Progenitor cell of endocrine pancreas (in vitro differentiated cells): ENCODE results near the gene PFDN1. TPM values are rescaled to one million over a fixed set of nuclear protein-coding genes. Genes with fewer than 3 reads are reported as not detected.

Source experiments
- DNase-seq: peaks from one replicate; pipeline ENCODE4 v3.0.0; 2021; ENCODE audit warnings: low spot score; ENCODE audit not compliant: unreplicated experiment
- H3K27ac Mint-ChIP-seq: 2 replicates; pipeline ENCODE4 v1.8.0; 2021; ENCODE audit warnings: mild to moderate bottlenecking, moderate library complexity, mixed read lengths
- H3K27me3 Mint-ChIP-seq: 2 replicates; pipeline ENCODE4 v1.8.0; 2021; ENCODE audit warnings: mixed read lengths
- H3K36me3 Mint-ChIP-seq: 2 replicates; pipeline ENCODE4 v1.8.0; 2022; ENCODE audit warnings: mixed read lengths; ENCODE audit not compliant: insufficient read depth
- H3K4me1 Mint-ChIP-seq: 2 replicates; pipeline ENCODE4 v1.8.0; 2021; ENCODE audit warnings: low read depth, mixed read lengths
- H3K4me3 Mint-ChIP-seq: 2 replicates; pipeline ENCODE4 v1.8.0; 2021; ENCODE audit warnings: low read depth, mild to moderate bottlenecking, moderate library complexity, mixed read lengths
- H3K9me3 Mint-ChIP-seq: 2 replicates; pipeline ENCODE4 v1.8.0; 2021; ENCODE audit warnings: low read depth, mixed read lengths
- total RNA-seq: library from RNA; stranded (reverse); gene quantifications from 2 replicates; pipeline ENCODE4 v1.2.1, GENCODE V29; 2021
- TF ChIP-seq, protein P1 (sequence below): fragments of 200-600 bp; sonication (generic); IDR thresholded peaks from one replicate; pipeline ENCODE4 v1.5.0; 2021; ENCODE audit warnings: antibody characterized with exemption, mild to moderate bottlenecking; ENCODE audit not compliant: unreplicated experiment

The PFDN1 gene
- total RNA-seq, 1 donor from 2014 or later = 65.1 TPM

DNA sequence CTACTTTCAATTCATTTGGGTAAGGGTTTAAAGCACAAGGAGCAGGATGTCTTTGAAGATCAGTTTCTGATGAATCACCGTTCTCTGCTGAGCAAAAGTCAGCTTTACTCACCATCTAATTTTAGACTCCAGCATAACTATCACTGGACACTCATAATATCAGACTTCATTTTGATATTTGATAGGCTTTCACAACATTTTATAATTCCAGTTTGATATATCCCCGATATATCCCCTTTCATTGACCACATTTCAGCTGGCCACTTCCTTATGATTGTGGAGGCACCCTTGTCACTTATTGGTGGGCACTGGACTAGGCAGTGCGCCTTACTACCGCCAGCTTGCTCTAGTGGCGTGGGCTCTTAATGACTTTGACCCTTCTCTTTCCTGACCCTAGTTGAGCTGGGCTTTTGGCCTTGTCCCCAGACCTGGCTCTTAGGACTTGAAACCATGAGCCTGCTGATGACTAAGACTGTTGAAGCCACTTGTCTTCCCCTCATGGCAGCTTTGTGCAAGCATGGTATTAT lies 81.1 kb downstream of the PFDN1 start:
- TF ChIP-seq, protein P1, sequence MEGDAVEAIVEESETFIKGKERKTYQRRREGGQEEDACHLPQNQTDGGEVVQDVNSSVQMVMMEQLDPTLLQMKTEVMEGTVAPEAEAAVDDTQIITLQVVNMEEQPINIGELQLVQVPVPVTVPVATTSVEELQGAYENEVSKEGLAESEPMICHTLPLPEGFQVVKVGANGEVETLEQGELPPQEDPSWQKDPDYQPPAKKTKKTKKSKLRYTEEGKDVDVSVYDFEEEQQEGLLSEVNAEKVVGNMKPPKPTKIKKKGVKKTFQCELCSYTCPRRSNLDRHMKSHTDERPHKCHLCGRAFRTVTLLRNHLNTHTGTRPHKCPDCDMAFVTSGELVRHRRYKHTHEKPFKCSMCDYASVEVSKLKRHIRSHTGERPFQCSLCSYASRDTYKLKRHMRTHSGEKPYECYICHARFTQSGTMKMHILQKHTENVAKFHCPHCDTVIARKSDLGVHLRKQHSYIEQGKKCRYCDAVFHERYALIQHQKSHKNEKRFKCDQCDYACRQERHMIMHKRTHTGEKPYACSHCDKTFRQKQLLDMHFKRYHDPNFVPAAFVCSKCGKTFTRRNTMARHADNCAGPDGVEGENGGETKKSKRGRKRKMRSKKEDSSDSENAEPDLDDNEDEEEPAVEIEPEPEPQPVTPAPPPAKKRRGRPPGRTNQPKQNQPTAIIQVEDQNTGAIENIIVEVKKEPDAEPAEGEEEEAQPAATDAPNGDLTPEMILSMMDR = no peak
- no peak for DNase-seq
- H3K36me3 Mint-ChIP-seq = no peaks in the 10 kb centered on the region
- H3K27me3 Mint-ChIP-seq = no peaks in the 10 kb centered on the region
- no peaks in the 10 kb centered on the region for H3K9me3 Mint-ChIP-seq
- H3K4me3 Mint-ChIP-seq = no peak overlapping the region
- H3K4me1 Mint-ChIP-seq = peaks cover 26% of the 10 kb centered on the region
- H3K27ac Mint-ChIP-seq = no peak overlapping the region

DNA sequence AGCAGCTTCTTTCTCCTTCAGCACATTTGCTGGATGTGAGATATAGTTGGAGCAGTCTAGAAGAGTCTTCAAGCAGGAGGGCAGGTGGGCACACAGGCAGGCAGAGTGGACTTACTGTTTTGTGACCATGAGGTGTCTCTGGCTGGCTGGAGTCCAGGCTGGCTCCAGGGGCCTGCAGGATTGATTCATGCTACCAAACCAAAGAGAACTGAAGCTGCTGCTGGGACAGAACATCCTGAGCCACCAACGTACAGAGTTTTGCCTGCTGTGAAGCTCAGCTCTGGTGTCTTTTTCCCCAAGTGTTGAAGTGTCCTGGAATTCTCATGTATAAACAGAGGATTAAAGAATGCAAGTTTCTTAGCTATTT lies 82.2 kb downstream of the PFDN1 start:
- Mint-ChIP-seq H3K36me3 (no peaks in the 10 kb centered on the region), H3K27ac (no peak overlapping the region), H3K9me3 (no peaks in the 10 kb centered on the region), H3K4me3 (no peak overlapping the region), H3K27me3 (no peaks in the 10 kb centered on the region), H3K4me1 (peaks cover 29% of the 10 kb centered on the region)
- TF ChIP-seq, protein P1 = no peak
- DNase-seq = no peak

DNA sequence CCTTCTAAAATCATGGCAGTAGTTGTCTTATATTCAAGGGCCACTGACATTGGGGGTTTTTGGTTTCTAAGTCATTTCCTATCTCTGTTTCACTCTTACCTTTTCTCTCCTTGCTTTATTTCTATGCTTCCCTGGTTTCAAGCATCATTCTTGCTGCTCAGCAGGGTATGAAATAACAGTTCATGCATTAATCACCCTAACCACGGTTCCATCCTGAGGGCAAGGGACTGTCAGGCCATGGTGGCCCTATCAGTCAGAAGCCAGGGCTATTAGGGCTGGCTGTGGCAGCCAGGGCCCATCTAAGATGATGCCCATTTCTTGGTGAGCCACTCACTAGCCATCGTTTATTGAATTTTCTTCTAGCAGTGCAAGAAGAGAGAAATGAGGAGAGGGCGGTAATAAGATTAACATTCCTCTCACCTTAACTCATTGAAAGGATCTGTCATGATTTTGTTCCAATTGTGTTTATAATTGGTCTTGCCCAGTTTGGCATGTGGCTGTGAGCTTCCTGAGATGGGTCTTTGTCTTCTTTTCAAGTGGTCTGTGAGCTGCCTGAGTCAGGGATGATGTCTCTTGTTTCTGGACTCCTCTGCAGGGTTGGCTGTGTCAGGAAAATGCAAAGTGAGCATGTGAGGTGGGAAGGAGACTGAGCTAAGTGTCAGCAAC lies 82.7 kb downstream of the PFDN1 start:
- DNase-seq = no peak
- Mint-ChIP-seq H3K27ac (no peak overlapping the region), H3K27me3 (no peaks in the 10 kb centered on the region), H3K9me3 (no peaks in the 10 kb centered on the region), H3K36me3 (no peaks in the 10 kb centered on the region), H3K4me3 (no peak overlapping the region), H3K4me1 (peaks cover 29% of the 10 kb centered on the region)
- TF ChIP-seq, protein P1 = no peak

DNA sequence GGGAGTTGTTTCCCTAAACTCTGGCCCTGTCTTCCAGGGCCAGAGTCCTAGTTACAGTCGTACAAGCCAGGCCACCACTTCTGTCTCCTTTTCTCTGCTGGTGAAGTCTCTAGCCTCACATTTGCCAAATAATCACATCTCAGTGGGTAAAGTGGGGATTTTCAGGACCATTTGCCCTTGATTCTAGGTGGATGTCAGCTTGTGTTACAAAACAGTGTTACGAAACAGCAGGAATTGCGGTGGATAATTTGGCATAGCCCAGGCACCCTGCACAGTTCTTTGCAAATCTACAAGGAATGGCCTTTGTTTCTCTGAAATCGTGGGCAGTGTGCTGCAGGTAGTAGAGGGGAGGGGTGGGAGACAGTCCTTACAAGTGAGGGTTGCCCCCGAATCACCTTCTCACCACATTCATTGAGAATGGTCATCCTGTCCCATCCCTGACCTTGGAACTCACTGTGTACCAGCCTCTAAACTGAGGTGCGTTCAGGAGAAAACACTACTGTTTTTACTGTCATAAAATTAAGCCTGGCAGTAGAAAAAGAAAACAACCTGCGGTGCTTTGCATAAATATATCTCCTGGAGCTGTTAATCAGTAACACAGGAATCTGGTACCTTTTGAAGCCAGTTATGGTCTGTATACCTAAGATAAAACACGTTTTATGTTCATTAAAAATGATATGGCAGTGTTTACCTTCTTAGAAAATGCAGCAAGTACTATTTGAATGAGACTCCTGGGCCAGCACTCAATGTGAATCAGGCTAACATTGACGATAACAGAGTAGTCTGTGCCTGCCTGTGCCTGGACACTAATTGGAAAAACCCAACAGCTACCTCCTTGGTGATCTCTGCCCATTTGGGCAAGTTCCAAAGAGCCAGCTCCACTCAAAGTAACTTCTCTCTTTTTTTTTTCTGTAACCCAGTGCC lies 83.6 kb downstream of the PFDN1 start:
- TF ChIP-seq, protein P1 = no peak
- Mint-ChIP-seq H3K9me3 (no peaks in the 10 kb centered on the region), H3K27ac (no peak overlapping the region), H3K4me3 (no peak overlapping the region), H3K27me3 (no peaks in the 10 kb centered on the region), H3K4me1 (peaks cover 29% of the 10 kb centered on the region), H3K36me3 (no peaks in the 10 kb centered on the region)
- DNase-seq = no peak

DNA sequence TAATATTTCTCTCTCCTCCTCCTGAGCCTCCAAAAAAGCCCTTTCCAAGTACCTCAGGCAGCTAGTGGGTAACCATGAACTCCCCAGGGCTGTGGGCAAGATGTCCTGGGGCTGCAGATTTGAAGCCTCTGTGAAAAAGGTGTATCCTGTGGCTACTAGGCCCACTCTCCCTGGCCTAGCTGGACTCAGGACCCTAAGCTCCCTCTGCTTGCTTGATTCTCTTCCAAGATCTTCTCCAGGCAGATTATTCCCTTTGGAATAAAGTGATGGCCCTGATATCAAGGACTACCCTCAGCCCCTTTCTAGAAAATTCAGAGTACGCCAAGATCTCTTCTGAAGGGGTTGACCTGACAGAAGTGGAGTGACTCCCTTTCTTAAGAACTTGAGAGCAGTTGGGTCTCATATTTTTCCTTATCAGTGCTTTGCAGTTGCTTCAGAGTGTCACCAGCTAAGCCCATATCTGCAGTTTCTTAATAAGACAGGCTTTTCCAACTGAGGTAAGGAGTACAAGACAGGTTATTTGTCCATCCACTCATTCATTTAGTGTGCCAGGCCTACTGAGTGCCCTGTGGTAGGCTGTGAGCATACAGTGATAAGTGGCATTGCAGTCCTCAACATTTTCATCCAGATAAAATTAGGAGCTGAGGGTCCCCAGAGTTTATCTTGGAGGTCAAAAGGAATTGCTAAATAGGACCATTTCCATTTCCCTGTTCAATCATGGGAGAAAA lies 85.4 kb downstream of the PFDN1 start:
- Mint-ChIP-seq H3K4me1 (peaks cover 29% of the 10 kb centered on the region), H3K27ac (no peak overlapping the region)
- DNase-seq = no peak

More for the DNA sequence above, 85.4 kb downstream of the PFDN1 start:
- Mint-ChIP-seq H3K36me3 (no peaks in the 10 kb centered on the region), H3K9me3 (no peaks in the 10 kb centered on the region), H3K4me3 (no peak overlapping the region), H3K27me3 (no peaks in the 10 kb centered on the region)
- TF ChIP-seq, protein P1 = no peak
